Endothelial cell of umbilical vein (primary cell): ENCODE results near the gene RXFP4. TPM values are rescaled to one million over a fixed set of nuclear protein-coding genes. Genes with fewer than 3 reads are reported as not detected.

Experiments
- BruUV-seq: library from RNA; stranded (reverse); fragments of 400-500 nt; replicated peaks from 2 replicates; lab custom pipeline; 2021; lab: Mats Ljungman, UMichigan
- CTCF ChIA-PET: fragments of 300-600, 350-600 bp; sonication (Branson Sonifier 250); formaldehyde crosslinking; loops from one replicate; lab custom pipeline; 2021; ENCODE audit warnings: antibody characterized with exemption, inconsistent platforms; lab: Charles Lee
- POLR2A ChIA-PET: fragments of 300-600, 350-600 bp; sonication (Branson Sonifier 250); formaldehyde crosslinking; loops from one replicate; lab custom pipeline; 2021; ENCODE audit warnings: antibody characterized with exemption, inconsistent platforms; lab: Charles Lee
- DNase-seq: peaks from one replicate; pipeline ENCODE4 v3.0.0-alpha.2; 2011; ENCODE audit warnings: low read depth, low spot score
- FAIRE-seq: peaks from 2 replicates; lab custom pipeline; 2011; peaks lifted over from hg19 to GRCh38; lab: Jason Lieb, UNC
- H2AFZ ChIP-seq: 2 replicates; pipeline ENCODE4 v1.6.0; 2012; ENCODE audit warnings: low read depth, low read length, control low read depth, inconsistent platforms
- H3K27ac ChIP-seq: 2 replicates; pipeline ENCODE4 v1.5.1; 2011; ENCODE audit warnings: low read depth, mild to moderate bottlenecking, control low read depth, low read length, moderate library complexity; ENCODE audit not compliant: insufficient read depth
- H3K27me3 ChIP-seq, 2 experiments: 2 replicates each; pipeline versions ENCODE4 v1.6.0 to v1.6.1; 2011; ENCODE audit warnings: low read length in 2 of 2, mixed read lengths in 1 of 2; ENCODE audit not compliant: control insufficient read depth in 2 of 2, insufficient read depth in 2 of 2
- H3K36me3 ChIP-seq, 2 experiments: 2 replicates in 1 of 2; 3 replicates in 1 of 2; pipeline ENCODE4 v1.5.1; 2011; ENCODE audit warnings: low read length in 2 of 2, mild to moderate bottlenecking in 1 of 2, moderate library complexity in 1 of 2; ENCODE audit not compliant: control insufficient read depth in 2 of 2, insufficient read depth in 2 of 2; ENCODE audit errors: extremely low read depth in 1 of 2
- H3K4me1 ChIP-seq: 3 replicates; pipeline ENCODE4 v1.5.1; 2011; ENCODE audit warnings: mild to moderate bottlenecking, low read length; ENCODE audit not compliant: control insufficient read depth, insufficient read depth; ENCODE audit errors: extremely low read depth
- H3K4me2 ChIP-seq: 2 replicates; pipeline ENCODE4 v1.6.1; 2011; ENCODE audit warnings: low read length, control low read depth, mixed read lengths; ENCODE audit not compliant: insufficient read depth
- H3K4me3 ChIP-seq, 3 experiments: fragments of 200-600 bp in 1 of 3; sonication (generic), shearing (Covaris generic) in 1 of 3; replicated peaks in 1 of 3; 2 replicates each; pipeline ENCODE4 v1.5.1; 2011 to 2016; ENCODE audit warnings: control low read depth in 3 of 3, low read length in 3 of 3, mild to moderate bottlenecking in 2 of 3, inconsistent platforms in 1 of 3, low read depth in 1 of 3, moderate library complexity in 1 of 3; ENCODE audit not compliant: insufficient read depth in 1 of 3
- H3K79me2 ChIP-seq: 2 replicates; pipeline ENCODE4 v1.6.0; 2012; ENCODE audit warnings: low read length, inconsistent platforms; ENCODE audit not compliant: control insufficient read depth, insufficient read depth
- H3K9ac ChIP-seq: replicated peaks from 2 replicates; pipeline ENCODE3; 2011; ENCODE audit warnings: low read length, control low read depth; ENCODE audit not compliant: insufficient read depth; ENCODE audit errors: extremely low read depth
- H3K9me1 ChIP-seq: replicated peaks from 3 replicates; pipeline ENCODE4 v1.6.0; 2011; ENCODE audit warnings: mild to moderate bottlenecking, low read length; ENCODE audit not compliant: control insufficient read depth, insufficient read depth; ENCODE audit errors: extremely low read depth
- H3K9me3 ChIP-seq: replicated peaks from 2 replicates; pipeline ENCODE4 v1.5.1; 2012; ENCODE audit warnings: low read length, inconsistent platforms; ENCODE audit not compliant: control insufficient read depth, insufficient read depth
- H4K20me1 ChIP-seq: replicated peaks from 2 replicates; pipeline ENCODE3; 2011; ENCODE audit warnings: mild to moderate bottlenecking, low read length; ENCODE audit not compliant: control insufficient read depth, insufficient read depth; ENCODE audit errors: extremely low read depth
- EZH2 ChIP-seq: IDR thresholded peaks from 2 replicates; pipeline ENCODE4 v1.6.1; 2012; ENCODE audit warnings: borderline replicate concordance, low read depth, mild to moderate bottlenecking, moderate library complexity, low read length, inconsistent platforms; ENCODE audit not compliant: severe bottlenecking
- FOS ChIP-seq: IDR thresholded peaks from 2 replicates; pipeline ENCODE4 v1.6.1; 2011; ENCODE audit warnings: mild to moderate bottlenecking, low read length, moderate library complexity, borderline replicate concordance; ENCODE audit not compliant: insufficient read depth
- GATA2 ChIP-seq: IDR thresholded peaks from 2 replicates; pipeline ENCODE4 v1.7.0; 2011; ENCODE audit warnings: low read depth, mild to moderate bottlenecking, moderate library complexity, mixed read lengths, low read length; ENCODE audit not compliant: insufficient read length, insufficient read depth
- JUN ChIP-seq: IDR thresholded peaks from 2 replicates; pipeline ENCODE4 v1.6.1; 2011; ENCODE audit warnings: borderline replicate concordance, low read depth; ENCODE audit not compliant: insufficient read length, insufficient read depth
- MYC ChIP-seq: IDR thresholded peaks from one replicate; pipeline ENCODE4 v1.6.1; 2011; ENCODE audit warnings: mild to moderate bottlenecking, low read depth, low read length
- POLR2A ChIP-seq: IDR thresholded peaks from 2 replicates; pipeline ENCODE4 v1.6.1; 2012; ENCODE audit warnings: low read depth, mild to moderate bottlenecking, control low read depth, low read length
- POLR2AphosphoS5 ChIP-seq: IDR thresholded peaks from 2 replicates; pipeline ENCODE4 v1.6.1; 2012; ENCODE audit warnings: low read depth, mild to moderate bottlenecking, control low read depth, low read length, moderate library complexity; ENCODE audit not compliant: insufficient read depth
- dilution Hi-C: fragments of 300-500 bp; cut with MboI; formaldehyde crosslinking; loops from one replicate; pipeline ENCODE4 v1.15.0; 2019; ENCODE audit warnings: low sequenced_read_pairs; ENCODE audit not compliant: extremely low pct_ligation_motif_present
- intact Hi-C: fragments of 100-400 bp; cut with micrococcal nuclease; formaldehyde crosslinking; loops from one replicate; pipeline ENCODE4 v1.10.0; 2022
- polyA plus RNA-seq, 4 experiments: library from polyadenylated mRNA; depleted of rRNA in 3 of 4; stranded (reverse) in 3 of 4; unstranded in 1 of 4; fragments of >200 nt; gene quantifications; 2 replicates each; pipeline versions ENCODE4 v1.2.1 to v1.2.3, GENCODE V29; 2011 to 2012; ENCODE audit warnings: missing spikeins in 1 of 4
- total RNA-seq: library from RNA; stranded (reverse); gene quantifications from 2 replicates; pipeline ENCODE4 v1.2.3, GENCODE V29; 2021
- TF ChIP-seq, protein P1 (sequence below), 2 donors: IDR thresholded peaks; 1 replicate in 1 of 2; 2 replicates in 1 of 2; pipeline ENCODE4 v1.5.1; 2011; ENCODE audit warnings: low read length in 2 of 2, mild to moderate bottlenecking in 2 of 2, moderate library complexity in 2 of 2, control low read depth in 1 of 2, inconsistent platforms in 1 of 2, low read depth in 1 of 2; ENCODE audit not compliant: insufficient read depth in 1 of 2; ENCODE audit errors: extremely low read depth in 1 of 2
- TF ChIP-seq, protein P2 (sequence below): IDR thresholded peaks from 2 replicates; pipeline ENCODE4 v1.6.1; 2011; ENCODE audit not compliant: insufficient read depth, insufficient read length

The RXFP4 gene
- total and polyA plus RNA-seq, 2 donors (not counting 3 experiments of a cell fraction or from before 2014, with no cell fraction given) = not detected

DNA sequence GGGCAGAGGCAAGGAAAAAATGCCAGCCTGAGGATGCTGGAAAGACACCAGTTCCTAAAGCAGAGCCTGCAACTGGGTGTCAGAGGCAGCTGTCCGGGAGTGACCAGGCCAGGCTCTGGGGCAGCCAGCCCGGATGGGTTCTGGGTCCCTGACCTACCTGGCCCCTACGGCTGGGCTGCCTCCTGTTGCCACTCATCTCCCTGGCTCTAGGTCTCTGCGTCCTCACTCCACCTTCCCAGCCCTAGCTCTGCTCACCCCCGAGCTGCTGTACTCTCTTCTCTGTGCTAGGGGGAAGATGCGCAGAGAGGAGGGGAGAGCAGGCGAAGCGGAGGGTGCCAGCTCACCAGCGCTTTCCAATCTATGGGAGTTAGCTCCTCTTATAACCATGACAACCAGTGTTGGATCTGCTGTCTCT is 27.9 kb downstream of the RXFP4 start:
- Histone ChIP-seq H3K9ac (no peak overlapping the region), H3K79me2 (peaks cover 69% of the 10 kb centered on the region), H3K4me1 (peaks cover 68% of the 10 kb centered on the region), H3K4me3 (no peak overlapping the region), H4K20me1 (no peaks in the 10 kb centered on the region), H3K36me3 (peaks cover 11 to 26% of the 10 kb centered on the region in 2 experiments), H3K4me2 (no peak overlapping the region), H3K9me3 (no peaks in the 10 kb centered on the region), H2AFZ (no peak overlapping the region), H3K27me3 (no peaks in the 10 kb centered on the region), H3K9me1 (no peaks in the 10 kb centered on the region), H3K27ac (peak overlapping the region; percentile 44)
- TF ChIP-seq, protein P1, sequence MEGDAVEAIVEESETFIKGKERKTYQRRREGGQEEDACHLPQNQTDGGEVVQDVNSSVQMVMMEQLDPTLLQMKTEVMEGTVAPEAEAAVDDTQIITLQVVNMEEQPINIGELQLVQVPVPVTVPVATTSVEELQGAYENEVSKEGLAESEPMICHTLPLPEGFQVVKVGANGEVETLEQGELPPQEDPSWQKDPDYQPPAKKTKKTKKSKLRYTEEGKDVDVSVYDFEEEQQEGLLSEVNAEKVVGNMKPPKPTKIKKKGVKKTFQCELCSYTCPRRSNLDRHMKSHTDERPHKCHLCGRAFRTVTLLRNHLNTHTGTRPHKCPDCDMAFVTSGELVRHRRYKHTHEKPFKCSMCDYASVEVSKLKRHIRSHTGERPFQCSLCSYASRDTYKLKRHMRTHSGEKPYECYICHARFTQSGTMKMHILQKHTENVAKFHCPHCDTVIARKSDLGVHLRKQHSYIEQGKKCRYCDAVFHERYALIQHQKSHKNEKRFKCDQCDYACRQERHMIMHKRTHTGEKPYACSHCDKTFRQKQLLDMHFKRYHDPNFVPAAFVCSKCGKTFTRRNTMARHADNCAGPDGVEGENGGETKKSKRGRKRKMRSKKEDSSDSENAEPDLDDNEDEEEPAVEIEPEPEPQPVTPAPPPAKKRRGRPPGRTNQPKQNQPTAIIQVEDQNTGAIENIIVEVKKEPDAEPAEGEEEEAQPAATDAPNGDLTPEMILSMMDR (IDR thresholded peaks at IDR 0.05; ENCODE audit: extremely low read depth in 1 of 2, insufficient read depth in 1 of 2, low read depth in 1 of 2, low read length in 2 of 2) = no peak
- TF ChIP-seq JUN (no peak), GATA2 (no peak), MYC (no peak), POLR2A (no peak), EZH2 (no peak), POLR2AphosphoS5 (no peak), FOS (no peak)
- TF ChIP-seq, protein P2, sequence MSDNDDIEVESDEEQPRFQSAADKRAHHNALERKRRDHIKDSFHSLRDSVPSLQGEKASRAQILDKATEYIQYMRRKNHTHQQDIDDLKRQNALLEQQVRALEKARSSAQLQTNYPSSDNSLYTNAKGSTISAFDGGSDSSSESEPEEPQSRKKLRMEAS = no peak
- intact Hi-C loops (loop anchor here (10.0 kb wide), 1 partner anchor 165 kb away; no protein-coding TSS in a partner anchor), dilution Hi-C loops (no loop called here)
- ChIA-PET CTCF (interaction anchor here (1.7 to 5.5 kb wide), 2 partner anchors 8 to 11 kb away, joined by 8 to 40 read pairs; partner anchors contain the start of gene ARHGEF2), POLR2A (no interaction called here)
- FAIRE-seq (no peak), DNase-seq (no peak)
- no TSS peak for BruUV-seq
